ENCODE measurements around the gene FTCDNL1.

The FTCDNL1 gene

GRCh38 chr2:199850718-199851500 is at the start of gene FTCDNL1:
FTCDNL1 (minus strand) TSS chr2:199851192; CDS start chr2:199848962, 2,230 bp downstream.
- peak; percentile 80 for DNase-seq

GRCh38 chr2:199896617-199897016 is 45.6 kb upstream of the FTCDNL1 start:
- no peak for DNase-seq

- no peak for DNase-seq
These were observed 44.4 kb upstream of the FTCDNL1 start for GRCh38 chr2:199895406-199895805.

- DNase-seq: no peak
These were observed 32.7 kb upstream of the FTCDNL1 start for GRCh38 chr2:199883474-199884212.

GRCh38 chr2:199882667-199883066 is 31.7 kb upstream of the FTCDNL1 start:
- DNase-seq: no peak

- DNase-seq: no peak
These were observed 24.4 kb upstream of the FTCDNL1 start for GRCh38 chr2:199875400-199875799.

GRCh38 chr2:199874209-199874608 is 23.2 kb upstream of the FTCDNL1 start:
- DNase-seq: no peak

- no peak for DNase-seq
These were observed 19.6 kb upstream of the FTCDNL1 start for GRCh38 chr2:199870581-199870980.

GRCh38 chr2:199869653-199870052 is 18.7 kb upstream of the FTCDNL1 start:
- no peak for DNase-seq

- no peak for DNase-seq
These were observed 18.2 kb upstream of the FTCDNL1 start for GRCh38 chr2:199869227-199869541.

GRCh38 chr2:199868431-199869226 is 17.6 kb upstream of the FTCDNL1 start:
- no peak for DNase-seq

- no peak for DNase-seq
These were observed 14.9 kb upstream of the FTCDNL1 start for GRCh38 chr2:199865905-199866304.

- DNase-seq: peak; percentile 20
These were observed 11.8 kb upstream of the FTCDNL1 start for GRCh38 chr2:199862788-199863187.

GRCh38 chr2:199861132-199861774 is 10.3 kb upstream of the FTCDNL1 start:
- DNase-seq: peak; percentile 55

- DNase-seq: no peak
These were observed 4.8 kb upstream of the FTCDNL1 start for GRCh38 chr2:199855812-199856211.

GRCh38 chr2:199851883-199852282 is 891 bp upstream of the FTCDNL1 start:
- no peak for DNase-seq

GRCh38 chr2:199851501-199851810 is 464 bp upstream of the FTCDNL1 start:
- peak; percentile 72 for DNase-seq

GRCh38 chr2:199850218-199850717 is 724 bp downstream of the FTCDNL1 start:
- DNase-seq: peak; percentile 2

- DNase-seq: no peak
These were observed 2.4 kb downstream of the FTCDNL1 start for GRCh38 chr2:199848389-199849130.

- DNase-seq: peak; percentile 16
These were observed 3.7 kb downstream of the FTCDNL1 start for GRCh38 chr2:199847181-199847864.

GRCh38 chr2:199842631-199843395 is 8.2 kb downstream of the FTCDNL1 start:
- no peak for DNase-seq
